GM12892 (cell line): ENCODE data around the gene LRRC27.

ENCODE experiments used
- DNase-seq: peaks from one replicate; pipeline ENCODE4 v3.0.0; 2011; ENCODE audit not compliant: insufficient read length
- FAIRE-seq: peaks from 2 replicates; lab custom pipeline; 2011; peaks lifted over from hg19 to GRCh38; lab: Jason Lieb, UNC
- POLR2A ChIP-seq: IDR thresholded peaks from 2 replicates; pipeline ENCODE4 v1.6.1; 2011; ENCODE audit warnings: low read depth, low read length, control low read depth
- POLR2AphosphoS5 ChIP-seq: IDR thresholded peaks from 2 replicates; pipeline ENCODE4 v1.6.1; 2011; ENCODE audit warnings: low read depth, low read length, control low read depth
- TAF1 ChIP-seq: IDR thresholded peaks from 2 replicates; pipeline ENCODE4 v1.6.1; 2011; ENCODE audit warnings: low read depth, mild to moderate bottlenecking, control low read depth, low read length, borderline replicate concordance

Gene LRRC27

GRCh38 chr10:132390170-132390920, 58.4 kb downstream of the LRRC27 start:
- DNase-seq = no peak
- no peak for FAIRE-seq
- TF ChIP-seq POLR2A (no peak), POLR2AphosphoS5 (no peak), TAF1 (no peak)

GRCh38 chr10:132390921-132391675, 59.1 kb downstream of the LRRC27 start:
- DNase-seq = no peak
- no peak for FAIRE-seq

GRCh38 chr10:132391676-132392020, 59.7 kb downstream of the LRRC27 start:
- TF ChIP-seq TAF1 (no peak), POLR2AphosphoS5 (no peak), POLR2A (no peak)
- FAIRE-seq (no peak), DNase-seq (no peak)

More at GRCh38 chr10:132390921-132391675, 59.1 kb downstream of the LRRC27 start:
- no peak for TF ChIP-seq POLR2AphosphoS5
- no peak for TF ChIP-seq POLR2A
- TF ChIP-seq TAF1 = no peak

GRCh38 chr10:132392184-132392800, 60.3 kb downstream of the LRRC27 start:
- DNase-seq (no peak), FAIRE-seq (no peak)
- TF ChIP-seq POLR2AphosphoS5 (no peak), TAF1 (no peak), POLR2A (no peak)

- FAIRE-seq (no peak), DNase-seq (no peak)
- no peak for TF ChIP-seq POLR2A
Observed at GRCh38 chr10:132392811-132393694, 61.1 kb downstream of the LRRC27 start.

GRCh38 chr10:132393695-132394181, 61.7 kb downstream of the LRRC27 start:
- TF ChIP-seq TAF1 (no peak), POLR2AphosphoS5 (no peak), POLR2A (no peak)
- DNase-seq (no peak), FAIRE-seq (no peak)

- DNase-seq (no peak), FAIRE-seq (no peak)
- TF ChIP-seq TAF1 = no peak
- TF ChIP-seq POLR2A = no peak
- no peak for TF ChIP-seq POLR2AphosphoS5
Observed at GRCh38 chr10:132394201-132394811, 62.3 kb downstream of the LRRC27 start.

GRCh38 chr10:132394936-132395703, 63.1 kb downstream of the LRRC27 start:
- DNase-seq (no peak), FAIRE-seq (no peak)
- no peak for TF ChIP-seq POLR2A
- no peak for TF ChIP-seq POLR2AphosphoS5
- no peak for TF ChIP-seq TAF1

GRCh38 chr10:132395704-132396493, 63.9 kb downstream of the LRRC27 start:
- no peak for DNase-seq
- no peak for FAIRE-seq

More at GRCh38 chr10:132395704-132396493, 63.9 kb downstream of the LRRC27 start:
- no peak for TF ChIP-seq TAF1
- TF ChIP-seq POLR2A = no peak
- no peak for TF ChIP-seq POLR2AphosphoS5
